Neural crest cell (in vitro differentiated cells): Measurements from ENCODE around the gene HMGCS2. TPM values are rescaled to one million over a fixed set of nuclear protein-coding genes. Genes with fewer than 3 reads are reported as not detected.

ENCODE experiments used
- DNase-seq: peaks from one replicate; pipeline ENCODE4 v3.0.0; 2021; ENCODE audit warnings: low read depth, mixed read lengths, low spot score
- H3K27ac Mint-ChIP-seq: one replicate; pipeline ENCODE4 v1.8.0; 2021; ENCODE audit warnings: mild to moderate bottlenecking, mixed read lengths; ENCODE audit not compliant: unreplicated experiment
- H3K27me3 Mint-ChIP-seq: 2 replicates; pipeline ENCODE4 v1.8.0; 2021; ENCODE audit warnings: low read depth, mild to moderate bottlenecking, mixed read lengths
- H3K36me3 Mint-ChIP-seq: 2 replicates; pipeline ENCODE4 v1.8.0; 2021; ENCODE audit warnings: low read depth, mild to moderate bottlenecking, mixed read lengths
- H3K4me1 Mint-ChIP-seq: 2 replicates; pipeline ENCODE4 v1.8.0; 2021; ENCODE audit warnings: mixed read lengths
- H3K4me3 Mint-ChIP-seq: one replicate; pipeline ENCODE4 v1.8.0; 2021; ENCODE audit warnings: mild to moderate bottlenecking, mixed read lengths
- H3K9me3 Mint-ChIP-seq: 2 replicates; pipeline ENCODE4 v1.8.0; 2021; ENCODE audit warnings: mixed read lengths
- long read RNA-seq: library from polyadenylated mRNA; unstranded; transcript quantifications from one replicate; pipeline ENCODE4 v2.0.0, GENCODE V29; 2020
- total RNA-seq: library from RNA; stranded (reverse); gene quantifications from 2 replicates; pipeline ENCODE4 v1.2.1, GENCODE V29; 2021
- TF ChIP-seq, protein P1 (sequence below): fragments of 200-600 bp; sonication (generic); conservative IDR thresholded peaks from 2 replicates; pipeline ENCODE4 v1.5.0; 2021; ENCODE audit warnings: antibody characterized with exemption, mild to moderate bottlenecking

The HMGCS2 gene
- not detected in 2 replicates for total RNA-seq
- long read RNA-seq = 0 reads

DNA sequence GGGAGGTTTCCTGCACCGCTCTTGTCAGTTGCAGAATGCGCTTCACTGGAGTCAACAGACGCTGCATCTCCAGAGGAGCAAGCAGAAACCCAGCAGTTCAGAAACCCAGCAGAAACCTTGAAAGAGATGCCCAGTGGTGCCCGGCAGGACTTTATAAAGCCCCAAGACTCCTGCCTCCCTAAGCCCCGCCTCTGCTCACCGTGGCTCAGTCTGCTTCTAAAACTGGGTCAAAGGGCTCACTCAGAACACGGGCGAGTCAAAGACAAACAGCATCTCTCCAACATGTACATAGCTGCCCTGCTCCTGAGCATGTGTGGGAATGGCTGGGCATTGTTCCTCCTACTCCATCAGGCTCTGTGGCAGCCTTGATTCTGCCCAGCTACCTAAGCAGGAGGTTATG, at the start of gene HMGCS2:
TSS of gene HMGCS2 (minus strand) at position 128 of the 400 bp plus-strand sequence. CDS start at position 67, 61 bp downstream.
- TF ChIP-seq, protein P1, sequence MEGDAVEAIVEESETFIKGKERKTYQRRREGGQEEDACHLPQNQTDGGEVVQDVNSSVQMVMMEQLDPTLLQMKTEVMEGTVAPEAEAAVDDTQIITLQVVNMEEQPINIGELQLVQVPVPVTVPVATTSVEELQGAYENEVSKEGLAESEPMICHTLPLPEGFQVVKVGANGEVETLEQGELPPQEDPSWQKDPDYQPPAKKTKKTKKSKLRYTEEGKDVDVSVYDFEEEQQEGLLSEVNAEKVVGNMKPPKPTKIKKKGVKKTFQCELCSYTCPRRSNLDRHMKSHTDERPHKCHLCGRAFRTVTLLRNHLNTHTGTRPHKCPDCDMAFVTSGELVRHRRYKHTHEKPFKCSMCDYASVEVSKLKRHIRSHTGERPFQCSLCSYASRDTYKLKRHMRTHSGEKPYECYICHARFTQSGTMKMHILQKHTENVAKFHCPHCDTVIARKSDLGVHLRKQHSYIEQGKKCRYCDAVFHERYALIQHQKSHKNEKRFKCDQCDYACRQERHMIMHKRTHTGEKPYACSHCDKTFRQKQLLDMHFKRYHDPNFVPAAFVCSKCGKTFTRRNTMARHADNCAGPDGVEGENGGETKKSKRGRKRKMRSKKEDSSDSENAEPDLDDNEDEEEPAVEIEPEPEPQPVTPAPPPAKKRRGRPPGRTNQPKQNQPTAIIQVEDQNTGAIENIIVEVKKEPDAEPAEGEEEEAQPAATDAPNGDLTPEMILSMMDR = no peak
- Mint-ChIP-seq H3K9me3 (no peaks in the 10 kb centered on the region), H3K27me3 (peaks cover 10% of the 10 kb centered on the region), H3K27ac (no peak within 1 kb of the TSS), H3K4me1 (peaks cover 5% of the 10 kb centered on the region), H3K4me3 (no peak within 1 kb of the TSS), H3K36me3 (no peaks in the 10 kb centered on the region)
- no peak for DNase-seq

DNA sequence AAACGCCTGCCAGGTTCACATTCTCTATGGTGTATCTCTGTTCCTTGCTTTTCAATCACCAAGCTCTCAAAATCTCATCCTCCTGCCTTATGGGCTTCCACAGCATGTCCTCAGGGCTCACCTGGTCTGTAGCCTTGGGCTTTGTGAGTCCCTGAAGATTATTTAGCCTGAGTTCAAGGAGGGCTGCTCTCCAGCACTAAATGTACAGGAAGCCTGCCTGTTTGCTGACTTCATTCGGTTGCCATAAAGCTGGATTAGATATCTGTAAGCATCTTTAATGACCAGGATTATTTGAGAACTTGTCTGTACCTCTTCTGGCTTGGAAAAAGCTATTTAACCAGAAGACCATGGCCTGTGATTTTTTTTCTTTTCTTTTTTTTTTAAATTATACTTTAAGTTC, 49.5 kb upstream of the HMGCS2 start:
- no peaks in the 10 kb centered on the region for H3K9me3 Mint-ChIP-seq
- TF ChIP-seq, protein P1 = no peak
- no peak for DNase-seq
- H3K4me3 Mint-ChIP-seq = no peak overlapping the region
- peaks cover 3% of the 10 kb centered on the region for H3K27me3 Mint-ChIP-seq
- no peaks in the 10 kb centered on the region for H3K4me1 Mint-ChIP-seq
- no peak overlapping the region for H3K27ac Mint-ChIP-seq
- no peaks in the 10 kb centered on the region for H3K36me3 Mint-ChIP-seq

DNA sequence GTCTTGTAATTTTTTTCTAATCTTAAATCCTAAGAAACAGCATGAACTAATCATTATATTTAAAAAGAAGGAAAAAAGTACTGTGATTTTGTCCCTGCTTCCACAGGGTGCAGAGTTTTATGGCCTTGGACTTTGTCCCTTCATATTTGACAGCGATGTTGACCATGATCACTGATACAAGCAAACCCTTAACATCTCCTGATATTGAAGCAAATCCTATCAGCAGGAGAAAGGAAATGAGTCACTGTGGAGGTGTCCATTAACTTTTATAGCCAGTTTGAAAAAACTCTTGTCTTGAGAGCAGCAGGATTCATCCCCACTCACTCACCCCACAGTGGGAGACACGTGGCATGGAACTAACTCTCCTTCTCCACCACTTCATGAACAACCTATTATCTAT, 47.7 kb upstream of the HMGCS2 start:
- Mint-ChIP-seq H3K27ac (no peak overlapping the region), H3K36me3 (no peaks in the 10 kb centered on the region), H3K4me3 (no peak overlapping the region), H3K27me3 (peaks cover 7% of the 10 kb centered on the region), H3K9me3 (no peaks in the 10 kb centered on the region), H3K4me1 (no peaks in the 10 kb centered on the region)
- no peak for DNase-seq
- TF ChIP-seq, protein P1 = no peak

DNA sequence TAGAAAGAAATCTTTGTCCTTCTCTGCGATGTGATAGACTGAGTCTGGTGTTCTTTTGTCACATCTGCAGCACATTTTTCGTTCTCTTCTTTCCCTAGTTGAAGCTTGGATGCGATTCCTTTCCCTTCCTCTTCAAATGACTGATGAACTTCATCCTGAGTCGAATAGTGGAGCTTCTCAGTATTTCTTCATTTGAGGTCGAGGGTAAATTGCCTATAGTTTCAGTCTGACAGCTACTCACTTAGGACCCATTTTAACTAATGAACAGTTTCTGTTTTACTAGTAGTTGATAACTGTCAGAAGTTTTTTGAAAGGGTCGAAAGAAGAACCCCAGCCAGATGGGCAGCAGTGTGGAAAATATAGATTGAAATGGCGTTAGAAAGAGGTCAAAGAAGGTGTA, 47.2 kb upstream of the HMGCS2 start:
- H3K27me3 Mint-ChIP-seq = peaks cover 7% of the 10 kb centered on the region
- DNase-seq = no peak
- TF ChIP-seq, protein P1 = no peak
- H3K36me3 Mint-ChIP-seq = no peaks in the 10 kb centered on the region
- no peaks in the 10 kb centered on the region for H3K4me1 Mint-ChIP-seq
- no peak overlapping the region for H3K4me3 Mint-ChIP-seq
- H3K9me3 Mint-ChIP-seq = no peaks in the 10 kb centered on the region
- no peak overlapping the region for H3K27ac Mint-ChIP-seq

DNA sequence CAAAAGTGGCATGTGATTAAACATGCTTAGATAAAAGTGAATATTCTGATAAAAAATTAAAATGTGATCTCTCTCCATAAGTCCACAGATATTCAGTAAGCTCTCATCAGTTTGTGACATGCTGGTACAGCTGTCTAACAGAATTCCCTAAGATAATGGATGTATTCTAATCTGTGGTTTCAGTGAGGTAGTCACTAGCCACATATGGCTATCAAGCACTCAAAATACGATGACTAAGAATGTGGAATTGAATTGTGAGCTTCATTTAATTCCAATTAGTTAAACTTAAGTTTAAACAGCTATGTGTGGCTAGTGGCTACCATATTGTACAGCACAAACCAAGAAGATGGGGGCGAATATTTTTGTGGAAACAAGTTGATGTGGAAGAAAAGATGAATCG, 46.7 kb upstream of the HMGCS2 start:
- Mint-ChIP-seq H3K36me3 (no peaks in the 10 kb centered on the region), H3K27me3 (peaks cover 7% of the 10 kb centered on the region), H3K4me3 (no peak overlapping the region), H3K4me1 (no peaks in the 10 kb centered on the region), H3K27ac (no peak overlapping the region), H3K9me3 (no peaks in the 10 kb centered on the region)
- DNase-seq = no peak
- TF ChIP-seq, protein P1 = no peak

DNA sequence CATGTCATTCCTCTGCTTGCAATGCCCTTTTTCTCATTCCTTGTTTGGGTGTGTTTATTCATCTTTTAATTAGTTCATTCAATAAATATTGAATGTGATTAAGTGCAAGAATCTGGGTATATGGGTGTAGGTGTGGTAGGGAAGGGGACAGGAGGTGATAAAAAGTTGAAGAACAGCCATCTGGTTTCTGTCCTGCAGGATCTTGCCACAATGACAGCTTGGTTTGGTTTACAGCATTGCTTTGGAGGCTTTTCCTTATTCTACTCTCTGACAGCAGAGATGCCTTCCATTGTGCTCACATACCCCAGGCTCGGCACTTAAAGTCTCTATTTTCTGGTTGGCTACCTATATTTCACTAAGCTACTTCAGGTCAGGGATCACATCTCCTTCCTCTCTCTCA, 45.6 kb upstream of the HMGCS2 start:
- Mint-ChIP-seq H3K9me3 (no peaks in the 10 kb centered on the region), H3K4me3 (no peak overlapping the region), H3K27ac (no peak overlapping the region), H3K36me3 (no peaks in the 10 kb centered on the region), H3K4me1 (no peaks in the 10 kb centered on the region), H3K27me3 (peaks cover 7% of the 10 kb centered on the region)
- DNase-seq = no peak
- TF ChIP-seq, protein P1 = no peak
